HepG2 (cell line): ENCODE results near the gene GPAM. TPM values are rescaled to one million over a fixed set of nuclear protein-coding genes. Genes with fewer than 3 reads are reported as not detected.

ENCODE experiments used
- ATAC-seq: fragments of 200-7000 bp; cut with Tn5 transposase; 3 replicates; pipeline ENCODE4 v1.9.1; 2020; ENCODE audit warnings: mild to moderate bottlenecking, moderate library complexity
- BruUV-seq: library from RNA; stranded (reverse); fragments of 400-500 nt; replicated peaks from 2 replicates; lab custom pipeline; 2021; lab: Mats Ljungman, UMichigan
- CTCF ChIA-PET: fragments of 300-600 bp; formaldehyde crosslinking; extraction: SDS; loops from one replicate; lab custom pipeline; 2021; ENCODE audit warnings: low total read pairs, inconsistent platforms, low intra/inter-chr PET ratio; lab: Yijun Ruan, JAX
- POLR2A ChIA-PET: fragments of 350-600 bp; sonication (Branson Sonifier 250); formaldehyde crosslinking; loops from one replicate; lab custom pipeline; 2020; ENCODE audit warnings: antibody characterized with exemption, inconsistent platforms; lab: Yijun Ruan, JAX
- DNase-seq: peaks from one replicate; pipeline ENCODE4 v3.0.0-alpha.2; 2015; ENCODE audit warnings: low spot score
- FAIRE-seq: peaks from 3 replicates; lab custom pipeline; 2011; peaks lifted over from hg19 to GRCh38; lab: Jason Lieb, UNC
- H2AFZ ChIP-seq: one replicate; pipeline ENCODE4 v1.6.1; 2011; ENCODE audit warnings: low read length, inconsistent platforms
- H3K27ac ChIP-seq: fragments of 300-600 bp; 3 replicates; pipeline ENCODE4 v1.8.0; 2011; ENCODE audit warnings: mixed run types, mild to moderate bottlenecking, mixed read lengths, low read length, inconsistent platforms; ENCODE audit not compliant: insufficient read depth; ENCODE audit errors: extremely low read length
- H3K27me3 ChIP-seq, 2 experiments: fragments of 200-600 bp in 1 of 2; 2 replicates in 1 of 2; 3 replicates in 1 of 2; pipeline versions ENCODE4 v1.6.0 to v1.8.0; 2011; ENCODE audit warnings: low read length in 2 of 2, mild to moderate bottlenecking in 2 of 2, moderate library complexity in 2 of 2, inconsistent platforms in 1 of 2; ENCODE audit not compliant: insufficient read depth in 2 of 2, control insufficient read depth in 1 of 2
- H3K36me3 ChIP-seq, 2 experiments: fragments of 200-600 bp in 1 of 2; replicated peaks in 1 of 2; 2 replicates in 1 of 2; 3 replicates in 1 of 2; pipeline versions ENCODE4 v1.5.1 to v1.8.0; 2011; ENCODE audit warnings: low read length in 2 of 2, inconsistent platforms in 1 of 2; ENCODE audit not compliant: insufficient read depth in 2 of 2, control insufficient read depth in 1 of 2
- H3K4me1 ChIP-seq: 2 replicates; pipeline ENCODE4 v1.5.1; 2012; ENCODE audit warnings: low read length, inconsistent platforms; ENCODE audit not compliant: insufficient read depth
- H3K4me2 ChIP-seq: 2 replicates; pipeline ENCODE4 v1.6.0; 2011; ENCODE audit warnings: low read depth, low read length, inconsistent platforms
- H3K4me3 ChIP-seq, 3 experiments: fragments of 200-600 bp in 1 of 3; sonication (generic), shearing (Covaris generic) in 1 of 3; replicated peaks in 1 of 3; 2 replicates each; pipeline ENCODE4 v1.5.1; 2011 to 2016; ENCODE audit warnings: low read length in 3 of 3, inconsistent platforms in 2 of 3, low read depth in 2 of 3, mild to moderate bottlenecking in 2 of 3, control low read depth in 1 of 3, mixed read lengths in 1 of 3; ENCODE audit not compliant: insufficient read depth in 1 of 3
- H3K79me2 ChIP-seq: one replicate; pipeline ENCODE4 v1.6.1; 2011; ENCODE audit warnings: low read length, inconsistent platforms; ENCODE audit not compliant: insufficient read depth
- H3K9ac ChIP-seq: 2 replicates; pipeline ENCODE4 v1.6.0; 2011; ENCODE audit warnings: mild to moderate bottlenecking, low read depth, low read length, inconsistent platforms; ENCODE audit not compliant: insufficient read depth
- H3K9me3 ChIP-seq: 2 replicates; pipeline ENCODE4 v1.5.1; 2012; ENCODE audit warnings: mild to moderate bottlenecking, low read length
- H4K20me1 ChIP-seq: 2 replicates; pipeline ENCODE4 v1.6.0; 2011; ENCODE audit warnings: inconsistent platforms, mild to moderate bottlenecking, low read length, moderate library complexity; ENCODE audit not compliant: insufficient read depth
- ATF7 ChIP-seq, 2 experiments: fragments of 450-650 bp in 1 of 2; sonication (generic) in 1 of 2; formaldehyde crosslinking in 1 of 2; IDR thresholded peaks; 2 replicates each; pipeline versions ENCODE4 v1.4.0 to v1.6.1; 2016 to 2020; ENCODE audit warnings: antibody characterized with exemption in 1 of 2, mild to moderate bottlenecking in 1 of 2, missing genetic modification reagents in 1 of 2
- CENPT ChIP-seq: sonication (generic); formaldehyde crosslinking; IDR thresholded peaks from 2 replicates; pipeline ENCODE4 v1.8.0; 2022; ENCODE audit warnings: low read depth, mild to moderate bottlenecking, moderate library complexity, missing genetic modification reagents
- EP300 ChIP-seq, 3 experiments: sonication (generic) in 1 of 3; formaldehyde crosslinking in 1 of 3; IDR thresholded peaks; 2 replicates each; pipeline versions ENCODE4 v1.5.1 to v1.6.1; 2011 to 2020; ENCODE audit warnings: low read depth in 2 of 3, low read length in 2 of 3, borderline replicate concordance in 1 of 3, improper control_type of control experiment in 1 of 3, mild to moderate bottlenecking in 1 of 3, missing genetic modification reagents in 1 of 3, moderate library complexity in 1 of 3
- FOXC1 ChIP-seq: sonication (generic); formaldehyde crosslinking; IDR thresholded peaks from 2 replicates; pipeline ENCODE4 v1.8.0; 2022; ENCODE audit warnings: mild to moderate bottlenecking, missing genetic modification reagents, borderline replicate concordance
- GTF2F1 ChIP-seq: fragments of 150-350 bp; IDR thresholded peaks from 2 replicates; pipeline ENCODE4 v1.6.1; 2014; ENCODE audit warnings: low read length
- KLF9 ChIP-seq: IDR thresholded peaks from 2 replicates; pipeline ENCODE4 v1.6.1; 2016; ENCODE audit warnings: low read depth
- POGZ ChIP-seq: sonication (generic); formaldehyde crosslinking; IDR thresholded peaks from 2 replicates; pipeline ENCODE4 v1.4.0; 2020; ENCODE audit warnings: mild to moderate bottlenecking, missing genetic modification reagents
- TRIM24 ChIP-seq: sonication (generic); formaldehyde crosslinking; IDR thresholded peaks from 2 replicates; pipeline ENCODE4 v1.8.0; 2022; ENCODE audit warnings: mild to moderate bottlenecking, missing genetic modification reagents
- YEATS2 ChIP-seq: sonication (generic); formaldehyde crosslinking; IDR thresholded peaks from 2 replicates; pipeline ENCODE4 v1.4.0; 2020; ENCODE audit warnings: missing genetic modification reagents, borderline replicate concordance
- ZBTB42 ChIP-seq: sonication (generic); formaldehyde crosslinking; IDR thresholded peaks from 2 replicates; pipeline ENCODE4 v1.5.0; 2020; ENCODE audit warnings: mild to moderate bottlenecking, missing genetic modification reagents
- ZFP62 ChIP-seq: sonication (generic); formaldehyde crosslinking; IDR thresholded peaks from 2 replicates; pipeline ENCODE4 v1.4.0; 2020; ENCODE audit warnings: missing genetic modification reagents
- ZNF207 ChIP-seq: fragments of 450-650 bp; IDR thresholded peaks from 2 replicates; pipeline ENCODE4 v1.6.1; 2016; ENCODE audit warnings: antibody characterized with exemption, borderline replicate concordance
- ZNF224 ChIP-seq: sonication (generic); formaldehyde crosslinking; IDR thresholded peaks from 2 replicates; pipeline ENCODE4 v1.5.0; 2020; ENCODE audit warnings: mild to moderate bottlenecking, missing genetic modification reagents
- ZNF256 ChIP-seq: sonication (generic); formaldehyde crosslinking; conservative IDR thresholded peaks from 2 replicates; pipeline ENCODE4 v1.4.0; 2020; ENCODE audit warnings: missing genetic modification reagents
- ZNF33B ChIP-seq: sonication (generic); formaldehyde crosslinking; IDR thresholded peaks from 2 replicates; pipeline ENCODE4 v1.5.1; 2020; ENCODE audit warnings: mild to moderate bottlenecking, missing genetic modification reagents
- ZNF572 ChIP-seq: sonication (generic); formaldehyde crosslinking; IDR thresholded peaks from 2 replicates; pipeline ENCODE4 v1.5.1; 2020; ENCODE audit warnings: mild to moderate bottlenecking, missing genetic modification reagents
- ZNF776 ChIP-seq: sonication (generic); formaldehyde crosslinking; IDR thresholded peaks from 2 replicates; pipeline ENCODE4 v1.4.0; 2020; ENCODE audit warnings: mild to moderate bottlenecking, missing genetic modification reagents
- WGBS: methylation state at CpG from one replicate; pipeline ENCODE4 v1.1.6; 2017; ENCODE audit warnings: low lambda C conversion rate; 5-methylcytosine and 5-hydroxymethylcytosine counted together
- in situ Hi-C: cut with HindIII; loops from 2 replicates; pipeline ENCODE4 v1.10.0; 2017; ENCODE audit warnings: low pct_unique_long_range_greater_than_20kb; ENCODE audit not compliant: extremely low pct_ligation_motif_present
- intact Hi-C: fragments of 100-400 bp; cut with micrococcal nuclease; formaldehyde crosslinking; loops from one replicate; pipeline ENCODE4 v1.10.0; 2022; ENCODE audit not compliant: unreplicated experiment
- polyA plus RNA-seq, 8 experiments: library from polyadenylated mRNA; depleted of rRNA in 3 of 8; stranded (reverse) in 7 of 8; unstranded in 1 of 8; fragments of >200 nt; fragmentation: Illumina TruSeq in 4 of 8; extraction: Trizol in 4 of 8; gene quantifications; 2 replicates each; pipeline versions ENCODE4 v1.2.1 to v1.2.3, GENCODE V29; 2011 to 2016; ENCODE audit warnings: low read depth in 4 of 8, missing spikeins in 1 of 8, mixed read lengths in 1 of 8; ENCODE audit not compliant: insufficient read depth in 1 of 8
- total RNA-seq, 5 experiments: library from RNA; depleted of rRNA; stranded (reverse); fragments of >200 nt; fragmentation: Illumina TruSeq; extraction: Trizol; gene quantifications; 2 replicates each; pipeline ENCODE4 v1.2.3, GENCODE V29; 2016; ENCODE audit warnings: low read depth in 1 of 5
- TF ChIP-seq, protein P1 (sequence below): sonication (generic); formaldehyde crosslinking; IDR thresholded peaks from 2 replicates; pipeline ENCODE4 v1.4.0; 2020; ENCODE audit warnings: mild to moderate bottlenecking, low read depth, missing genetic modification reagents
- TF ChIP-seq, protein P2 (sequence below): IDR thresholded peaks from 2 replicates; pipeline ENCODE4 v1.6.1; 2016; ENCODE audit warnings: missing compliant biosample characterization, missing genetic modification reagents, borderline replicate concordance

The GPAM gene
- total and polyA plus RNA-seq, 2 of the 13 experiments (the other 11 are each of a cell fraction or from before 2014, with no cell fraction given) = 36.8 to 140 TPM

DNA sequence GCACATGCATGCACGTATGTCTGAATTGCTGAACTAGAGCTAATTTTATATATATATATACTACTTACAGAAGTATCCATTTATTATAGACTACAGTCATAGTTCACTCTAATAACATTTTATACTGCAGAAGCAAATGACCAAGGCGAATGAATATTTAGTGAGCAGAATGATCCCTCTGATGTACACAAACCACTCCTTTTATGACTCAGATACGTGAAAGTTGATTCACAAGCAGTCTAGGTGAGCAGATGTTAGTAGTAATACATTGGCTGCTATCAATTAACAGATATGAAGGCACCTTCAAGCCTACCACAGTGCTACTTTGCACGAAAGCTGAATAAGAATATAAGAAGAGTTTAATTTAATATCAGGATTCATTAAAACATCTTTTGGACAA, 10.4 kb downstream of the GPAM start:
- in situ Hi-C loops (loop anchor here (10.0 kb wide), 1 partner anchor 132 kb away; no protein-coding TSS in a partner anchor), intact Hi-C loops (no loop called here)
- DNase-seq = no peak
- Histone ChIP-seq H3K9me3 (no peaks in the 10 kb centered on the region), H3K36me3 (peaks cover 17 to 71% of the 10 kb centered on the region in 2 experiments), H3K4me2 (no peak overlapping the region), H2AFZ (no peak overlapping the region), H3K27me3 (no peaks in the 10 kb centered on the region), H3K79me2 (peaks cover 8% of the 10 kb centered on the region), H3K9ac (no peak overlapping the region), H3K4me3 (no peak overlapping the region), H3K27ac (no peak overlapping the region), H3K4me1 (peaks cover 22% of the 10 kb centered on the region), H4K20me1 (no peaks in the 10 kb centered on the region)
- ATAC-seq = no peak
- no peak for FAIRE-seq
- TF ChIP-seq TRIM24 (CRISPR knock-in tag) (no peak), ZNF256 (CRISPR knock-in tag) (no peak), ZBTB42 (CRISPR knock-in tag) (no peak), FOXC1 (CRISPR knock-in tag) (no peak), ZNF776 (CRISPR knock-in tag) (no peak), ZNF224 (CRISPR knock-in tag) (no peak), KLF9 (CRISPR knock-in tag) (no peak), GTF2F1 (no peak), CENPT (CRISPR knock-in tag) (no peak), POGZ (CRISPR knock-in tag) (no peak), YEATS2 (CRISPR knock-in tag) (no peak), ZNF207 (no peak), ZNF572 (no peak), EP300 (IDR thresholded peaks at IDR 0.05; ENCODE audit: low read depth in 2 of 2, low read length in 2 of 2) (no peak), EP300 (CRISPR knock-in tag; IDR thresholded peaks at IDR 0.05; ENCODE audit: borderline replicate concordance) (no peak), ZFP62 (CRISPR knock-in tag) (no peak), ZNF33B (CRISPR knock-in tag) (no peak), ATF7 (IDR thresholded peaks at IDR 0.05) (no peak), ATF7 (CRISPR knock-in tag; IDR thresholded peaks at IDR 0.05) (no peak)
- TF ChIP-seq, protein P1, sequence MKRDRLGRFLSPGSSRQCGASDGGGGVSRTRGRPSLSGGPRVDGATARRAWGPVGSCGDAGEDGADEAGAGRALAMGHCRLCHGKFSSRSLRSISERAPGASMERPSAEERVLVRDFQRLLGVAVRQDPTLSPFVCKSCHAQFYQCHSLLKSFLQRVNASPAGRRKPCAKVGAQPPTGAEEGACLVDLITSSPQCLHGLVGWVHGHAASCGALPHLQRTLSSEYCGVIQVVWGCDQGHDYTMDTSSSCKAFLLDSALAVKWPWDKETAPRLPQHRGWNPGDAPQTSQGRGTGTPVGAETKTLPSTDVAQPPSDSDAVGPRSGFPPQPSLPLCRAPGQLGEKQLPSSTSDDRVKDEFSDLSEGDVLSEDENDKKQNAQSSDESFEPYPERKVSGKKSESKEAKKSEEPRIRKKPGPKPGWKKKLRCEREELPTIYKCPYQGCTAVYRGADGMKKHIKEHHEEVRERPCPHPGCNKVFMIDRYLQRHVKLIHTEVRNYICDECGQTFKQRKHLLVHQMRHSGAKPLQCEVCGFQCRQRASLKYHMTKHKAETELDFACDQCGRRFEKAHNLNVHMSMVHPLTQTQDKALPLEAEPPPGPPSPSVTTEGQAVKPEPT (CRISPR knock-in tag) = no peak
- TF ChIP-seq, protein P2, sequence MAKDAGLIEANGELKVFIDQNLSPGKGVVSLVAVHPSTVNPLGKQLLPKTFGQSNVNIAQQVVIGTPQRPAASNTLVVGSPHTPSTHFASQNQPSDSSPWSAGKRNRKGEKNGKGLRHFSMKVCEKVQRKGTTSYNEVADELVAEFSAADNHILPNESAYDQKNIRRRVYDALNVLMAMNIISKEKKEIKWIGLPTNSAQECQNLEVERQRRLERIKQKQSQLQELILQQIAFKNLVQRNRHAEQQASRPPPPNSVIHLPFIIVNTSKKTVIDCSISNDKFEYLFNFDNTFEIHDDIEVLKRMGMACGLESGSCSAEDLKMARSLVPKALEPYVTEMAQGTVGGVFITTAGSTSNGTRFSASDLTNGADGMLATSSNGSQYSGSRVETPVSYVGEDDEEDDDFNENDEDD (CRISPR knock-in tag) = no peak
- CTCF ChIA-PET = no interaction called here
- POLR2A ChIA-PET = no interaction called here
- BruUV-seq = no TSS peak
- 96% methylated on average over 4 of the region's 4 CpGs for WGBS
